Stimulated activated CD8-positive, alpha-beta memory T cell treated with anti-CD3 and anti-CD28 coated beads, Interleukin-7, amount 100 ng/mL, for 1 hour (primary cell): ENCODE measurements around the gene NXT1.
A peak's percentile ranks its signal among the peaks of the same experiment; 100 is the strongest.
"Not testable (repeated sequence)": the region's sequence is repeated elsewhere in the genome, so short reads cannot be mapped to it uniquely, and the experiment has no call there.

Experiments used
- DNase-seq, 2 donors: peaks; one replicate each; pipeline ENCODE4 v3.0.0-alpha.2; 2020; ENCODE audit warnings: low read depth in 2 of 2

Gene NXT1

GRCh38 chr20:23350196-23350903 lies at the start of gene NXT1:
TSS of gene NXT1 (plus strand) at chr20:23350791. CDS start at chr20:23354042, 3,251 bp downstream.
- peak; percentile 92 for DNase-seq

DNA sequence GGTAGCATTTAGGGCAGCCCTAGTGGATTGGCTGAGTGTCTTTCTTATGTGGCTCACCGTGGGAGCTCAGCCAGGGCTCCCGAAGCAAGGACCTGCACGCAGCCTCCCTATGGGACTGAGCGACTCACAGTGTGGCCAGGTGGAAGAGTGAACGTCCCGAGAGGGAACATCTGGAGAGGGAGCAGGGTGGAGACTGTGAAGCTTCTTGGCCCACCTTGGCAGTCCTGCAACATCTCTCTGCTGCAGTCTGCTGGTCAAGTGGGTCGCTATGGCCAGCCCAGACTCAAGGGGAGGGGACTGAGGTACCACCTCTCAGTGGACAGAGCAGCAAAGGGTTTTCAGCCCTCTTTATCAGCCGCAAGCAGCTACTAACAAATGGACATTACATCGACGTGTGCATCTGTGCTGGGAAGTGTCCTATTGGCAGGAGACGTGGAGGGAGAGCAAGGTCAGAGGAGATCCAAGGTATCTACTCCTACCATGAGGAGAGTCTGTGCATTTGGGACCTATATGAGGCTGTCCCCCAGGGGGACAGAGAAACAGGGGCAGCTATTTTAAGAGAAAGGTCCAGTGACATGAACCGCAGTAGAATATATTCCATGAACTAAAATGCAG lies 49.0 kb upstream of the NXT1 start:
- DNase-seq, result no peak

GRCh38 chr20:23302386-23302785 lies 48.2 kb upstream of the NXT1 start:
- no peak for DNase-seq

DNA sequence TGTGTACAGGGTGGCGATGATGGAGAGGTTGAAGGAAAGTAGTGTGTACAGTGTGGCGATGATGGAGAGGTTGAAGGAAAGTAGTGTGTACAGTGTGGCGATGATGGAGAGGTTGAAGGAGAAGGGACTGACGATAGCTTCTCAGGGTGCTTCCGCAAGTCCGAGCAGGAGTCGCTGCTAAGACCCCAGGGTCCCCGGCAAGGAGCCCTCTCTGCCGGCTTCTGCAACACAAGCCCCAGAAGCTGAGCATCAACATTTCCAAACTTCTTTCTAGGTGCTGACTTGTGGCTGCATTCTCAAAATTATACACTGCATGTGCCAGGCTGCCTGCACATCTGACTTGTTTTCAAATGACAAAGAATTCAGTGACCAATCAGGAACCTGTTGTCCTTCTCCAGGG lies 47.8 kb upstream of the NXT1 start:
- DNase-seq, result no peak

DNA sequence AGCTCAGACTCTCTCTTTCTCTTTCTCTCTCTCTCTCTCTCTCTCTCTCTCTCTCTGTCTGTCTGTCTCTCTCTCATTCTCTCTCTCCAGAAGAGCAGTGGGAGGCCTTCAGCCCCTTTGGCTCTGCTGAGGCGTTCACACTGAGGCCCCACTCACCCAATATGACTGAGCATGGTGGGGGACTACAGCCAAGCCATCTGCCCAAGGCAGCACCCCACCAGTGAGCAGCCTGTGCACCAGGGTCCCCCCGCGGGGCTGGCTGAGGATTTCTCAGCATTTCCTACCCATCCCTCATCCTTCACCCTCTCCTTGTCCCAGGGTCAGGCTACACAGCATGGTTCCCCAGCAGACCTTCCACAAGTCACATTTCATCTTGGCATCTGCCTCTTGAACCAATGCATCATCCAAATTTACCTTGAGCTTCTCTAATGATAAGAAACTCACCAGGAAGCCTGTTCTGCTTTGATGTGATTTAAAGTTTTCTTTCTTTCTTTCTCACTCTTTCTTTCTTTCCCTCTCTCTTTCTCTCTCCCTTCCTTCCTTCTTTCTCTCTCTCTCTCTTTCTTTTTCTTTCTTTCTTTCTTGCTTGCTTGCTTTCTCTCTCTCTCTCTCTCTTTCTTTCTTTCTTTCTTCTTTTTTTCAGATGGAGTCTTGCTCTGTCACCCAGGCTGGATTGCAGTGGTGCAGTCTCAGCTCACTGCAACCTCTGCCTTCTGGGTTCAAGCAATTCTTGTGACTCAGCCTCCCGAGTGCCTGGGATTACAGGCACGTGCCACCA lies 47.1 kb upstream of the NXT1 start:
- no peak for DNase-seq

DNA sequence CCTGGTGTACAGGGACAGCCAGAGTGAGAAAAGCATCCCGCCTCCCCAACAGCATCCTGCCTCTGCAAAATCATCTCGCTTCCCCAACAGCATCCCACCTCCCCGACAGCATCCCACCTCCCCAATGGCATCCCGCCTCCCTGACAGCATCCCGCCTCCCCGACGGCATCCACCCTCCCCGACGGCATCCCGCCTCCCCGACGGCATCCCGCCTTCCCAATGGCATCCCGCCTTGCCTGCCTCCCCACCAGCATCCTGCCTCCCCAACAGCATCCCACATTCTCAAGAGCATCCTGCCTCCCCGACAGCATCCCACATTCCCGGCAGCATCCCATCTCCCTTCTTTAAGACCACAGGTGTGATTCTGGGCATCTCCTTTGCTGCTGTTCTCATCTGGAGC lies 46.0 kb upstream of the NXT1 start:
- DNase-seq, result no peak

- DNase-seq, result no peak
These were observed 45.5 kb upstream of the NXT1 start for GRCh38 chr20:23305098-23305497.

GRCh38 chr20:23307393-23307792 lies 43.2 kb upstream of the NXT1 start:
- DNase-seq, result not testable (repeated sequence)

GRCh38 chr20:23308024-23308423 lies 42.6 kb upstream of the NXT1 start:
- no peak for DNase-seq

DNA sequence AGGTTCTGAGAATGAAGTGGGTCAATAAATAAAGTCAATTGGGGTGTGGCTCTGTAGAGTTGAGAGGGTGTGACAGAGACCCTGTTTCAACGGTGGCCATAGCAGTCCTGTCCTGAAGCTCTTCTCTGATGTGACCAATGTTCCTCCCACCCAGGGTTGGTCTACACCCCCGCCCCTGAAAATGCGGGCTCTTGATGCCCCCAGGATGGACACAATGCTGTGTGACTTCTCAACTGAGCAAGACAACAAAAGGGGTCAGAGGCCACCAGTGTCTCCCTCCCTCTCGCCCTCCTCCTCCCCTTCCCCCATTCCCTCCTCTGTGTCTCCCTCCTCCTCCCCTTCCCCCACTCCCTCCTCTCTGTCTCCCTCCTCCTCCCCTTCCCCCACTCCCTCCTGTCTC lies 41.7 kb upstream of the NXT1 start:
- no peak for DNase-seq

- no peak for DNase-seq
These were observed 40.8 kb upstream of the NXT1 start for GRCh38 chr20:23309781-23310180.

- DNase-seq, result no peak
These were observed 38.6 kb upstream of the NXT1 start for GRCh38 chr20:23311947-23312506.

DNA sequence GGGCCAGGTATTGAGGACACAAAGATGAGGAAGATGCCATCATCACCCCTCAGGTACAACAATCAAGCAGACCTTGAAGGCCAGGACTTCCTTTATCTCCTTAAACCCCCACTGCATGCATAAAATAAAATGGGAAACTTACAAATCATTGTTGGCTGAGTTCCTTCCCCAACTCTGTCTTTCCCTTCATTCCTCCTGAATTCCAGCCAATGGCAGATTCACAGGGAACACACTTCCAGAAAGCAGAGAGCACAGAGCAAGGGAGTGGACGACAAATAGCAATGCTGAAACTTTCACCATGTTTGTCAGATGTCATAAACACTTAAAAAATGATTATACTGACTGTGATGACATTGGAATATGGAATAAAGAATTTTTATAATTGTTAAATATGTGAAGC lies 37.3 kb upstream of the NXT1 start:
- DNase-seq, result no peak

DNA sequence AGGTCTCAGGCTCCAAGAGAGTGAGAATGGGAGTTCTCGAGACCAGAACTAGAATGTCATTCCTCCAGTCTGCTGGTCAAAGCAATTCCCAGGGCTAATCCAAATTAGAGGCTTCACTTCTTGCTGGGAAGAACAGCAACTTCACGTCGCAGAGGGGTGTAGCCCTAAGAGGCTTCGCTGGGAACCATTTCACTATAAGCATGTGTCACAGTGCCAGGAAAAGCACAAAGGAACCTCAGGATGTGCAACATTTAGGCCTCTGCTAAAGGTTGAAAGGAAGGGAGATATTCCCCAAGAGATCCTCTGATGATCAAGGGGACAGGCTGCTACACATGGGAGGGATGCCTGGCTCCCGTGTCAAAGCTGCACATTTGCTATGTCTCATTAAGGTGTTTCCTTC lies 35.9 kb upstream of the NXT1 start:
- no peak for DNase-seq

DNA sequence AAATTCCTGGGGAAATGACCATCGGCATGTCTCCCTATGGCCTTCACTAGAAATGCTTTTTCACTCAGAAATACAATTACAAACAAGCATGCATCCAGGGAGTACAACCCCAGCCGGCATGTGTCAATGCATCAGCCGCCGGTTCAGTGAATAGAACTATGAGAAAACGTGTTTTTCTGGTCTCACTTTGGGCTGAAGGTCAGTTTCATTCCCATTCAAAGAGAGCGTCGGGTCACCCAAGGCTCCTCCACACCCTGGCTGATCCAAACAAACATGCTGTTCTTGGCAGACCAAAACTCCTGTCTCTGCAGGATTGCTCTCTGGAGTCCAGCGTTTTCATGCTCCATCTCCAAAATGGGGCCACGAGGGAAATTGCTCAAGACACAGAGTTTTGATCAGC lies 35.5 kb upstream of the NXT1 start:
- DNase-seq, result no peak

GRCh38 chr20:23316626-23317025 lies 34.0 kb upstream of the NXT1 start:
- no peak for DNase-seq

GRCh38 chr20:23317081-23317480 lies 33.5 kb upstream of the NXT1 start:
- no peak for DNase-seq

GRCh38 chr20:23318347-23318746 lies 32.2 kb upstream of the NXT1 start:
- no peak for DNase-seq

GRCh38 chr20:23320317-23320716 lies 30.3 kb upstream of the NXT1 start:
- no peak for DNase-seq

GRCh38 chr20:23325107-23325506 lies 25.5 kb upstream of the NXT1 start:
- DNase-seq, result no peak

DNA sequence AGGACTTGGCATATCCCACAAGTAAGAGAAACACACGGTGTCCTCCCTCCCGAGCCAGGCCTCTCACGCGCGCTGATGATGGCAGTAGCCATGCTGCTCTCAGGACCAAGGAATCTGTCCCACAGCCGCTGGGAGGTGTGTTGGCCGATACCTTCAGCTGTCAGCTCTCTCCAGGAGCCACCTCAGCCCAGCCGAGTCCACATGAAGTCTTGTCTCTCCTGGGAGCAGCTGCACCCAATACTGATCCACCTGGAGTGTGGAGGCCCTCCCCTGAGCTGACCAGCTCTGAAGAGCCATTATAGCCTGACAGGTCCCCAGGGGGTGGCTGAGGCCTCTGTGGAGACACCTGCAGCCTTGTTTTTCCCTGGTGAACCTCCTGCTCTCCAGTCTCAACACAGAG lies 23.8 kb upstream of the NXT1 start:
- no peak for DNase-seq

DNA sequence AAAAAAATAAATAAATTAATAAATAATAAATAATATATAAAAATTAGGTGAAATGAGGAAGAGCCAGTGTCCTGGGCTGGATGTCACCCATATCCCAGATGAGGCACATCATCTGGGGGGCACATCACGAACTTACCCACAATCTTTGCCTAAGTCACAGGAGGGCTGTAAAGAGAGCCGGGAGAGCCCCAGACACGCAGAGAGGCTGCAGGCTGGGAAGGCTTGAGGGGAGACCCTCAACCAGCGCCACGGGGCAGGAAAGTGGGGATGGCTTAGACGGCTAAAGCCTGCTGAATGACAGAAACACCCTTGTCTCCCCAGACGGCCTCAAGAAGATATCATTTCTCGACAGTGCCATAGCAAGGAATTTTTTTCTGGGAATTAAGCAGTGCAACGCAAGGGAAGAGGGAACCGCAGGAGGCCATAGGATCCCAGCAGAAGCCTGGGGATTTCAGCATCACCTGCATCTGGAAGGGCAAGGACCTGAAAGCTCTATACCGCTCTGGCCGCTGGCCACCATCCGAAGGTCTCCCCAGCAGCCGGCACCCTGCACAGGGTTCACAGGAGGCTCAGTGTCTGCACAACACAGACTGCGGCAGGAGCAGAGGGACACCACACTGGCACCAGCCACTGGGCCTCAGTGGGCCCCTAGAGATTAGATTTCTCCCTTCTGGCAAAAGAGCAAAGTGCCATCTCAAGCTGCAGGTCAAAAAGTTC lies 22.8 kb upstream of the NXT1 start:
- no peak for DNase-seq
